K562 (cell line): Measurements from ENCODE around the gene MLH3. TPM values are rescaled to one million over a fixed set of nuclear protein-coding genes. Genes with fewer than 3 reads are reported as not detected.
A peak's percentile ranks its signal among the peaks of the same experiment; 100 is the strongest.
"Not testable (repeated sequence)": the region's sequence is repeated elsewhere in the genome, so short reads cannot be mapped to it uniquely, and the experiment has no call there.

ENCODE experiments used
- ATAC-seq: fragments of 200-7000 bp; cut with Tn5 transposase; 3 replicates; pipeline ENCODE4 v1.9.1; 2020; ENCODE audit warnings: moderate library complexity
- BruUV-seq: library from RNA; stranded (reverse); fragments of 400-500 nt; replicated peaks from 2 replicates; lab custom pipeline; 2021; lab: Mats Ljungman, UMichigan
- CTCF ChIA-PET: fragments of 300-600 bp; formaldehyde crosslinking; extraction: SDS; loops from one replicate; lab custom pipeline; 2021; ENCODE audit warnings: low intra/inter-chr PET ratio; lab: Yijun Ruan, JAX
- POLR2A ChIA-PET: fragments of 300-600, 350-650 bp; sonication (Branson Sonifier 250); formaldehyde crosslinking; extraction: SDS; loops from one replicate; lab custom pipeline; 2021; ENCODE audit warnings: antibody characterized with exemption, inconsistent platforms; lab: Yijun Ruan, JAX
- DNase-seq, 4 experiments: peaks; one replicate each; pipeline versions ENCODE4 v3.0.0 to v3.0.0-alpha.2; 2011 to 2018; ENCODE audit warnings: low spot score in 3 of 4, mixed read lengths in 3 of 4; ENCODE audit errors: extremely low read depth in 1 of 4
- FAIRE-seq: peaks from 2 replicates; lab custom pipeline; 2011; peaks lifted over from hg19 to GRCh38; lab: Jason Lieb, UNC
- H2AFZ ChIP-seq: 2 replicates; pipeline ENCODE4 v1.6.0; 2011; ENCODE audit warnings: low read depth, low read length, control low read depth, inconsistent platforms
- H3K27ac ChIP-seq: fragments of 200-600 bp; 3 replicates; pipeline ENCODE4 v1.8.0; 2011; ENCODE audit warnings: low read depth, mild to moderate bottlenecking, control low read depth, inconsistent platforms, low read length, moderate library complexity, mixed read lengths; ENCODE audit errors: extremely low read depth
- H3K27me3 ChIP-seq, 2 experiments: fragments of 300-600 bp in 1 of 2; 2 replicates in 1 of 2; 3 replicates in 1 of 2; pipeline versions ENCODE4 v1.6.0 to v1.8.0; 2011; ENCODE audit warnings: inconsistent platforms in 2 of 2, low read length in 2 of 2, mild to moderate bottlenecking in 1 of 2, mixed read lengths in 1 of 2, moderate library complexity in 1 of 2; ENCODE audit not compliant: control insufficient read depth in 2 of 2, insufficient read depth in 2 of 2
- H3K36me3 ChIP-seq: fragments of 300-600 bp; 3 replicates; pipeline ENCODE4 v1.8.0; 2011; ENCODE audit warnings: mild to moderate bottlenecking, low read length, inconsistent platforms; ENCODE audit not compliant: control insufficient read depth, insufficient read depth
- H3K4me1 ChIP-seq, 2 experiments: fragments of 200-600 bp in 1 of 2; replicated peaks in 1 of 2; 2 replicates in 1 of 2; 3 replicates in 1 of 2; pipeline versions ENCODE4 v1.5.1 to v1.8.0; 2011; ENCODE audit warnings: inconsistent platforms in 2 of 2, low read length in 2 of 2, mild to moderate bottlenecking in 1 of 2, mixed read lengths in 1 of 2, moderate library complexity in 1 of 2; ENCODE audit not compliant: control insufficient read depth in 2 of 2, insufficient read depth in 2 of 2
- H3K4me2 ChIP-seq: 2 replicates; pipeline ENCODE4 v1.6.1; 2011; ENCODE audit warnings: low read length, control low read depth, inconsistent platforms, mixed read lengths; ENCODE audit not compliant: insufficient read depth
- H3K4me3 ChIP-seq: fragments of 200-600 bp; sonication (generic), shearing (Covaris generic); 2 replicates; pipeline ENCODE4 v1.5.1; 2016; ENCODE audit warnings: control low read depth, inconsistent platforms
- H3K79me2 ChIP-seq: fragments of 200-600 bp; 3 replicates; pipeline ENCODE4 v1.8.0; 2011; ENCODE audit warnings: low read length, inconsistent platforms; ENCODE audit not compliant: control insufficient read depth, insufficient read depth
- H3K9ac ChIP-seq, 2 experiments: 2 replicates each; pipeline versions ENCODE4 v1.6.0 to v1.6.1; 2011; ENCODE audit warnings: low read depth in 2 of 2, low read length in 2 of 2, control low read depth in 1 of 2, inconsistent platforms in 1 of 2, mild to moderate bottlenecking in 1 of 2, mixed read lengths in 1 of 2; ENCODE audit not compliant: insufficient read depth in 1 of 2
- H3K9me1 ChIP-seq: one replicate; pipeline ENCODE4 v1.6.0; 2011; ENCODE audit warnings: inconsistent platforms, mild to moderate bottlenecking, low read length, moderate library complexity; ENCODE audit not compliant: control insufficient read depth, insufficient read depth
- H3K9me3 ChIP-seq: replicated peaks from 2 replicates; pipeline ENCODE4 v1.5.1; 2011; ENCODE audit warnings: low read depth, low read length, inconsistent platforms; ENCODE audit not compliant: control insufficient read depth, insufficient read depth
- H4K20me1 ChIP-seq: replicated peaks from 2 replicates; pipeline ENCODE4 v1.6.1; 2011; ENCODE audit warnings: low read length, inconsistent platforms, mixed read lengths; ENCODE audit not compliant: control insufficient read depth, insufficient read depth
- CBFA2T2 ChIP-seq: fragments of 450-650 bp; conservative IDR thresholded peaks from 2 replicates; pipeline ENCODE4 v1.6.1; 2017; ENCODE audit warnings: mild to moderate bottlenecking
- ELF4 ChIP-seq: fragments of 450-650 bp; formaldehyde crosslinking; IDR thresholded peaks from 2 replicates; pipeline ENCODE4 v1.4.0; 2022; ENCODE audit warnings: missing genetic modification characterization
- GTF2E2 ChIP-seq: fragments of 200-800 bp; sonication (Bioruptor generic); IDR thresholded peaks from 2 replicates; pipeline ENCODE4 v1.6.1; 2016; ENCODE audit warnings: missing genetic modification characterization, missing compliant biosample characterization
- HMG20B ChIP-seq: fragments of 250-450 bp; sonication (Bioruptor Pico); IDR thresholded peaks from 2 replicates; pipeline ENCODE4 v1.5.0; 2021; ENCODE audit warnings: mild to moderate bottlenecking
- NONO ChIP-seq, 2 experiments: fragments of 200-400 bp in 1 of 2; fragments of 450-650 bp in 1 of 2; formaldehyde crosslinking in 1 of 2; IDR thresholded peaks; 2 replicates each; pipeline ENCODE4 v1.6.1; 2017; ENCODE audit warnings: low read depth in 2 of 2, mild to moderate bottlenecking in 2 of 2, moderate library complexity in 2 of 2, low read length in 1 of 2
- SMAD3 ChIP-seq: fragments of 450-650 bp; formaldehyde crosslinking; conservative IDR thresholded peaks from 2 replicates; pipeline ENCODE4 v1.4.0; 2020; ENCODE audit warnings: mild to moderate bottlenecking
- TCFL5 ChIP-seq: fragments of 250-450 bp; sonication (Bioruptor Pico); conservative IDR thresholded peaks from 2 replicates; pipeline ENCODE4 v1.6.1; 2021; ENCODE audit warnings: mild to moderate bottlenecking, moderate library complexity, matching md5 sums
- ZNF140 ChIP-seq: fragments of 250-450 bp; sonication (Bioruptor Pico); IDR thresholded peaks from 2 replicates; pipeline ENCODE4 v1.8.0; 2021; ENCODE audit warnings: moderate library complexity, mild to moderate bottlenecking, inconsistent platforms
- ZNF589 ChIP-seq: fragments of 200-800 bp; sonication (Bioruptor generic); IDR thresholded peaks from 2 replicates; pipeline ENCODE4 v1.6.1; 2016; ENCODE audit warnings: low read depth, missing genetic modification characterization, missing compliant biosample characterization
- WGBS: fragments of 100-300 bp; shearing (Covaris generic); methylation state at CpG from one replicate; pipeline ENCODE4 v1.1.6; 2016; ENCODE audit warnings: low coverage, mixed read lengths; ENCODE audit not compliant: insufficient coverage; ENCODE audit errors: missing lambda C conversion rate; 5-methylcytosine and 5-hydroxymethylcytosine counted together
- in situ Hi-C: fragments of 300-500 bp; cut with MboI; formaldehyde crosslinking; loops from 4 replicates; pipeline ENCODE4 v1.15.0; 2018; ENCODE audit warnings: inconsistent platforms, mixed read lengths
- intact Hi-C: fragments of 100-400 bp; cut with micrococcal nuclease; formaldehyde crosslinking; loops from 2 replicates; pipeline ENCODE4 v1.14.2; 2022
- polyA plus RNA-seq, 8 experiments: library from polyadenylated mRNA; depleted of rRNA in 4 of 8; stranded (reverse) in 5 of 8; unstranded in 3 of 8; fragments of >200 nt; fragmentation: Nextera tagmentation in 2 of 8; fragmentation: Illumina TruSeq in 1 of 8; extraction: Ambion mirVana in 2 of 8; extraction: Trizol in 1 of 8; gene quantifications; 2 replicates each; pipeline versions ENCODE4 v1.2.1 to v1.2.3, GENCODE V29; 2011 to 2014; ENCODE audit warnings: inconsistent platforms in 1 of 8, missing spikeins in 1 of 8
- total RNA-seq, 7 experiments: library from RNA; depleted of rRNA in 6 of 7; stranded (reverse); fragments of >200 nt in 6 of 7; fragmentation: Illumina TruSeq in 2 of 7; extraction: Trizol in 2 of 7; gene quantifications; 2 replicates each; pipeline versions ENCODE4 v1.2.1 to v1.2.3, GENCODE V29; 2011 to 2021; ENCODE audit warnings: low replicate concordance in 1 of 7

MLH3 gene
- total and polyA plus RNA-seq, 9 of the 15 experiments (the other 6 are each of a cell fraction or from before 2014, with no cell fraction given): 5.9 to 15.3 (median 10.7) TPM

DNA sequence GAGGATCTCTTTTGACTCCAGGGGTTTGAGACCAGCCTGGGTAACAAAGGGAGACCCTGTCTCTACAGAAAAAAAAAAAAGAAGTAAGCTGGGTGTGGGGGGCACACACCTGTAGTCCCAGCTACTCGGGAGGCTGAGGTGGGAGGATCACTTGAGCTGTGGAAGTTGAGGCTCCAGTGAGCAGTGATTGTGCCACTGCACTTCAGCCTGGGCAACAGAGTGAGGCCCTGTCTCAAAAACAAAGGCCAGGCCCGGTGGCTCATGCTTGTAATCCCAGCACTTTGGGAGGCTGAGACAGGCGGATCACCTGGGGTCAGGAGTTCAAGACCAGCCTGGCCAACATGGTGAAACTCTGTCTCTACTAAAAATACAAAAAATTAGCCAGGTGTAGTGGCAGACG lies 16.5 kb upstream of the MLH3 start:
- Histone ChIP-seq H3K4me3 (peak overlapping the region; percentile 41), H3K27ac (peak overlapping the region; percentile 93), H3K4me1 (peaks cover 30 to 32% of the 10 kb centered on the region in 2 experiments; a peak in 4 of 5 replicates), H3K9ac (peak overlapping the region; percentile 80 to 87; a peak in 3 of 4 replicates), H2AFZ (0 out of 2 replicates have a peak overlapping the region, but pooled peaks have one; percentile 43), H3K4me2 (peak overlapping the region; percentile 96), H3K79me2 (peaks cover 73% of the 10 kb centered on the region)
- H4K20me1 ChIP-seq, CTCF ChIA-PET, H3K9me3 ChIP-seq, H3K9me1 ChIP-seq, ATAC-seq, H3K36me3 ChIP-seq, POLR2A ChIA-PET, in situ Hi-C loops, H3K27me3 ChIP-seq, BruUV-seq, intact Hi-C loops, DNase-seq, FAIRE-seq: not testable (repeated sequence)
- TF ChIP-seq GTF2E2 (tag): 0 out of 2 replicates have a peak, but pooled peaks have one; percentile 41
- whole genome bisulfite sequencing: 4% methylated on average over 3 of the region's 4 CpGs

DNA sequence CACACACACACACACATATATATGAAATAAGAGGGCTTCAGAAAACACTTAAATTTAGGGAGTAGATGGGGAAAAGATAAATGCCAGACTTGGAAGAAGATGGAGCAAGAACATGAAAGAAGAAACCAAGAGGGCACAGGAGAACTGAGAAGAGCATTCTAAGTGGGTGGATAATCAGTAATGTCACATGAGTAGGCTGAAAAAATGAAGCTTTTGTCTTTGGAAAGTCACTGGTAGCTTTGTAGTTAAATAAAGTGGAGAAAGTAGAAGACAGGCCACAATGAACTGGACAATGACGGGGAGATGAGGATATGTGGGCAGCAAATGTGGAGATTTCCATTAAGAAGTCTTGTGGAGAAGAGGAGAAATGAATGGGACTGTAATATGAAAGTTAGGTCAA lies 15.9 kb upstream of the MLH3 start:
- Histone ChIP-seq H3K36me3 (no peaks in the 10 kb centered on the region), H4K20me1 (no peaks in the 10 kb centered on the region), H3K9me3 (no peaks in the 10 kb centered on the region), H3K27ac (peak overlapping the region; percentile 93), H2AFZ (0 out of 2 replicates have a peak overlapping the region, but pooled peaks have one; percentile 43), H3K4me1 (peaks cover 31 to 32% of the 10 kb centered on the region in 2 experiments; a peak in 4 of 5 replicates), H3K27me3 (no peaks in the 10 kb centered on the region), H3K79me2 (peaks cover 73% of the 10 kb centered on the region), H3K4me3 (peak overlapping the region; percentile 41; the same call in 1 of the 2 replicates), H3K9ac (peak overlapping the region in 1 of 2 experiments; percentile 87; a peak in 2 of 4 replicates), H3K4me2 (peak overlapping the region; percentile 96), H3K9me1 (peaks cover 3% of the 10 kb centered on the region)
- no peak for ATAC-seq
- BruUV-seq: no TSS peak
- 23% methylated on average over 1 of the region's 1 CpG for WGBS
- in situ Hi-C loops (no loop called here), intact Hi-C loops (no loop called here)
- TF ChIP-seq ELF4 (CRISPR knock-in tag) (no peak), TCFL5 (CRISPR knock-in tag) (no peak), ZNF140 (CRISPR knock-in tag) (no peak), NONO (IDR thresholded peaks at IDR 0.05; ENCODE audit: low read depth in 2 of 2, low read length in 1 of 2) (no peak), ZNF589 (no peak), CBFA2T2 (no peak), SMAD3 (CRISPR knock-in tag) (no peak), HMG20B (no peak)
- no peak for DNase-seq
- FAIRE-seq: no peak
- CTCF ChIA-PET: no interaction called here
- POLR2A ChIA-PET: no interaction called here
